A549 (cell line): Measurements from ENCODE around the gene PDE1C.

Experiments
- CTCF ChIP-seq: fragments of >200 bp; sonication (Bioruptor Twin); formaldehyde crosslinking; IDR thresholded peaks from 3 replicates; pipeline ENCODE4 v1.5.1; 2016
- MAFK ChIP-seq: fragments of 450-650 bp; IDR thresholded peaks from 2 replicates; pipeline ENCODE4 v1.6.1; 2014; ENCODE audit not compliant: partially characterized antibody
- MAZ ChIP-seq: fragments of 150-350 bp; IDR thresholded peaks from 2 replicates; pipeline ENCODE4 v1.6.1; 2014; ENCODE audit warnings: antibody characterized with exemption, low read depth, low read length, borderline replicate concordance
- PBX3 ChIP-seq: IDR thresholded peaks from 2 replicates; pipeline ENCODE4 v1.6.1; 2012
- USF2 ChIP-seq: fragments of 450-650 bp; IDR thresholded peaks from 2 replicates; pipeline ENCODE4 v1.6.1; 2014; ENCODE audit warnings: antibody characterized with exemption

GRCh38 chr7:31887006-31887405, 183.2 kb downstream of the PDE1C start:
- TF ChIP-seq MAZ (no peak), USF2 (no peak), CTCF (no peak), PBX3 (no peak), MAFK (no peak)
